H9 (cell line): ENCODE results near the gene TENM3. TPM values are rescaled to one million over a fixed set of nuclear protein-coding genes. Genes with fewer than 3 reads are reported as not detected.

Experiments
- DNase-seq: peaks from one replicate; pipeline ENCODE4 v3.0.0-alpha.2; 2017
- H2AFZ ChIP-seq: one replicate; pipeline ENCODE4 v1.6.1; 2013; ENCODE audit warnings: mild to moderate bottlenecking, low read length, control low read depth, moderate library complexity
- H2AK5ac ChIP-seq: 2 replicates; pipeline ENCODE4 v1.6.1; 2013; ENCODE audit warnings: low read length, control low read depth, mixed read lengths; ENCODE audit not compliant: insufficient read length
- H2BK120ac ChIP-seq: one replicate; pipeline ENCODE4 v1.6.1; 2013; ENCODE audit warnings: low read depth, mild to moderate bottlenecking, low read length, control low read depth, inconsistent platforms; ENCODE audit not compliant: poor library complexity, severe bottlenecking
- H2BK12ac ChIP-seq: 2 replicates; pipeline ENCODE4 v1.6.1; 2013; ENCODE audit warnings: low read length, control low read depth, mixed read lengths, low read depth; ENCODE audit not compliant: insufficient read length
- H2BK15ac ChIP-seq: 2 replicates; pipeline ENCODE4 v1.6.1; 2013; ENCODE audit warnings: low read depth, low read length, control low read depth
- H2BK20ac ChIP-seq: one replicate; pipeline ENCODE4 v1.6.1; 2013; ENCODE audit warnings: low read depth, mild to moderate bottlenecking, low read length, control low read depth, inconsistent platforms; ENCODE audit not compliant: poor library complexity, severe bottlenecking
- H2BK5ac ChIP-seq: 2 replicates; pipeline ENCODE4 v1.6.1; 2013; ENCODE audit warnings: low read length, control low read depth, mixed read lengths; ENCODE audit not compliant: insufficient read length
- H3K14ac ChIP-seq: 2 replicates; pipeline ENCODE4 v1.6.1; 2013; ENCODE audit warnings: low read length, control low read depth; ENCODE audit not compliant: insufficient read depth
- H3K18ac ChIP-seq: 2 replicates; pipeline ENCODE4 v1.6.1; 2013; ENCODE audit warnings: low read depth, mild to moderate bottlenecking, mixed read lengths, low read length, control low read depth; ENCODE audit not compliant: insufficient read length
- H3K23ac ChIP-seq: 2 replicates; pipeline ENCODE4 v1.6.1; 2013; ENCODE audit warnings: low read length, control low read depth, mixed read lengths, low read depth; ENCODE audit not compliant: insufficient read length
- H3K23me2 ChIP-seq: 2 replicates; pipeline ENCODE4 v1.6.1; 2013; ENCODE audit warnings: low read depth, mild to moderate bottlenecking, mixed read lengths, low read length, control low read depth; ENCODE audit not compliant: insufficient read length, poor library complexity, severe bottlenecking
- H3K27ac ChIP-seq: 2 replicates; pipeline ENCODE4 v1.5.1; 2013; ENCODE audit warnings: low read length, control low read depth, mixed read lengths, low read depth; ENCODE audit not compliant: insufficient read length
- H3K27me3 ChIP-seq: 2 replicates; pipeline ENCODE4 v1.6.1; 2013; ENCODE audit warnings: low read length, control low read depth, inconsistent platforms; ENCODE audit not compliant: insufficient read depth
- H3K4ac ChIP-seq: 2 replicates; pipeline ENCODE4 v1.6.1; 2013; ENCODE audit warnings: low read depth, mild to moderate bottlenecking, control low read depth, inconsistent platforms, low read length, moderate library complexity
- H3K4me1 ChIP-seq: 2 replicates; pipeline ENCODE4 v1.6.1; 2013; ENCODE audit warnings: low read length, control low read depth, inconsistent platforms; ENCODE audit not compliant: insufficient read depth
- H3K4me2 ChIP-seq: 2 replicates; pipeline ENCODE4 v1.6.1; 2013; ENCODE audit warnings: low read length, control low read depth, mixed read lengths; ENCODE audit not compliant: insufficient read length, insufficient read depth
- H3K56ac ChIP-seq: 2 replicates; pipeline ENCODE4 v1.6.1; 2013; ENCODE audit warnings: low read depth, mild to moderate bottlenecking, mixed read lengths, low read length, control low read depth; ENCODE audit not compliant: insufficient read length
- H3K79me1 ChIP-seq: 2 replicates; pipeline ENCODE4 v1.6.1; 2013; ENCODE audit warnings: low read depth, mild to moderate bottlenecking, moderate library complexity, low read length, control low read depth, inconsistent platforms; ENCODE audit not compliant: insufficient read depth, poor library complexity, severe bottlenecking
- H3K79me2 ChIP-seq: 2 replicates; pipeline ENCODE4 v1.6.1; 2013; ENCODE audit warnings: low read length, control low read depth, inconsistent platforms; ENCODE audit not compliant: insufficient read depth
- H3K9ac ChIP-seq: 2 replicates; pipeline ENCODE4 v1.6.1; 2013; ENCODE audit warnings: low read length, control low read depth, mixed read lengths; ENCODE audit not compliant: insufficient read length; ENCODE audit errors: extremely low read depth
- H3K9me3 ChIP-seq: one replicate; pipeline ENCODE4 v1.6.1; 2013; ENCODE audit warnings: low read depth, low read length, inconsistent platforms; ENCODE audit not compliant: control insufficient read depth
- H3T11ph ChIP-seq: one replicate; pipeline ENCODE4 v1.6.1; 2013; ENCODE audit warnings: mild to moderate bottlenecking, low read length, control low read depth, inconsistent platforms
- H4K20me1 ChIP-seq: one replicate; pipeline ENCODE4 v1.6.1; 2013; ENCODE audit not compliant: control insufficient read depth, insufficient read length, insufficient read depth
- H4K5ac ChIP-seq: 2 replicates; pipeline ENCODE4 v1.6.1; 2013; ENCODE audit warnings: low read depth, mild to moderate bottlenecking, mixed read lengths, low read length, control low read depth; ENCODE audit not compliant: insufficient read length
- H4K8ac ChIP-seq: replicated peaks from 2 replicates; pipeline ENCODE4 v1.6.1; 2013; ENCODE audit warnings: low read length, control low read depth, mixed read lengths, low read depth; ENCODE audit not compliant: insufficient read length
- H4K91ac ChIP-seq: 2 replicates; pipeline ENCODE4 v1.6.1; 2013; ENCODE audit warnings: low read depth, mild to moderate bottlenecking, moderate library complexity, mixed read lengths, low read length, control low read depth; ENCODE audit not compliant: insufficient read length
- H3K27ac Mint-ChIP-seq, 3 experiments: 2 replicates in 2 of 3; 3 replicates in 1 of 3; pipeline ENCODE4 v1.8.0; 2020 to 2021; ENCODE audit warnings: mixed read lengths in 3 of 3, mild to moderate bottlenecking in 1 of 3, moderate library complexity in 1 of 3
- H3K27me3 Mint-ChIP-seq: 2 replicates; pipeline ENCODE4 v1.8.0; 2021; ENCODE audit warnings: low read depth, mild to moderate bottlenecking, moderate library complexity, mixed read lengths
- H3K36me3 Mint-ChIP-seq, 3 experiments: 2 replicates in 2 of 3; 3 replicates in 1 of 3; pipeline ENCODE4 v1.8.0; 2020 to 2021; ENCODE audit warnings: low read depth in 3 of 3, mixed read lengths in 3 of 3; ENCODE audit not compliant: insufficient read depth in 1 of 3
- H3K4me1 Mint-ChIP-seq, 2 experiments: 2 replicates each; pipeline ENCODE4 v1.8.0; 2020; ENCODE audit warnings: mixed read lengths in 2 of 2
- H3K4me3 Mint-ChIP-seq, 2 experiments: 2 replicates in 1 of 2; 3 replicates in 1 of 2; pipeline ENCODE4 v1.8.0; 2020 to 2021; ENCODE audit warnings: mild to moderate bottlenecking in 2 of 2, mixed read lengths in 2 of 2, moderate library complexity in 1 of 2
- H3K9me3 Mint-ChIP-seq, 2 experiments: 2 replicates in 1 of 2; 3 replicates in 1 of 2; pipeline ENCODE4 v1.8.0; 2020; ENCODE audit warnings: mild to moderate bottlenecking in 2 of 2, mixed read lengths in 2 of 2, moderate library complexity in 1 of 2
- WGBS: extraction: QIAGEN DNeasy Blood & Tissue Kit; methylation state at CpG from one replicate; pipeline ENCODE4 v1.1.7; 2013; ENCODE audit warnings: missing lambda C conversion rate, low lambda C conversion rate, mixed read lengths; ENCODE audit not compliant: insufficient read length; ENCODE audit errors: extremely low coverage; 5-methylcytosine and 5-hydroxymethylcytosine counted together
- total RNA-seq: library from RNA; stranded (reverse); gene quantifications from 2 replicates; pipeline ENCODE4 v1.2.1, GENCODE V29; 2021
- TF ChIP-seq, protein P1 (sequence below): fragments of 200-600 bp; sonication (generic); conservative IDR thresholded peaks from 3 replicates; pipeline ENCODE4 v1.8.0; 2021; ENCODE audit warnings: antibody characterized with exemption, mild to moderate bottlenecking

The TENM3 gene
- total RNA-seq, 1 experiment from 2014 or later, result 49.6 TPM

DNA sequence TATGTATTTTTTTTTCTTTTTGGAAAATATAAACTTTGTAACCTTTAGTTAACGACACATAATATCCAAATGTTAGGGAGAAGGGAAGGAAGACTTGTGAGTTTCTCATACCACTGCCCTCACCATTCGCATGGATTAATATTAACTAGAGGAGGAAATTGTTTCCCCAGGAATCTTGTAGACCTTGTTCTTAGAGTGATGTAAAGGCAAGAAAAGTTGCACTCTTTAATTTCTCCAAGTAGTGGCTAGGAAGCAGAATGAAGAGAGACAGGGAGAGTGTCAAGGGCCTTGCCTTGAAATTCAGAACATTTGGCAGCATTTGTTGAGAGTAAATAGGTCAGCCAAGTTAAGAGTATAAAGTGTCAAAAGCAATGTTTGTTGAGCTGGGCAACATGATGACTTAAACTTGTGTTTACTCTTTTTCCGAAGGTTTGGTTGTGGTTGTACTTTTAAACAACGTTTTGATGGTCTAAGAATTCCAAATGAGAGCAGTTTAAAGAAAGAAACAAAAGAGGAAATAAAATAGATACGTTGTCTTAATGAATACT, 105.7 kb downstream of the TENM3 start:
- Histone ChIP-seq H3K9me3 (no peaks in the 10 kb centered on the region), H3K79me1 (no peaks in the 10 kb centered on the region), H3K79me2 (no peaks in the 10 kb centered on the region), H3K4ac (no peak overlapping the region), H3K27ac (no peak overlapping the region), H3K4me2 (no peak overlapping the region), H2BK15ac (no peak overlapping the region), H2BK12ac (no peak overlapping the region), H3K23ac (no peak overlapping the region), H3K56ac (no peak overlapping the region), H4K20me1 (no peaks in the 10 kb centered on the region), H2AFZ (no peak overlapping the region), H2BK20ac (no peak overlapping the region), H3T11ph (no peak overlapping the region), H2AK5ac (no peak overlapping the region), H3K4me1 (peaks cover 4% of the 10 kb centered on the region; the same call in 1 of the 2 replicates), H2BK120ac (no peak overlapping the region), H2BK5ac (no peak overlapping the region), H4K5ac (no peak overlapping the region), H3K18ac (no peak overlapping the region), H4K91ac (no peak overlapping the region), H4K8ac (no peak overlapping the region), H3K23me2 (no peaks in the 10 kb centered on the region), H3K9ac (no peak overlapping the region), H3K14ac (no peak overlapping the region), H3K27me3 (no peaks in the 10 kb centered on the region)
- WGBS, result no CpG with 5 or more reads among the region's 5 CpGs
- peaks cover 18 to 30% of the 10 kb centered on the region in 2 experiments for H3K4me1 Mint-ChIP-seq
- H3K27me3 Mint-ChIP-seq, result no peaks in the 10 kb centered on the region
- H3K36me3 Mint-ChIP-seq, result no peaks in the 10 kb centered on the region; a peak in 1 of 7 replicates
- no peaks in the 10 kb centered on the region for H3K9me3 Mint-ChIP-seq
- H3K27ac Mint-ChIP-seq, result no peak overlapping the region
- DNase-seq, result no peak
- TF ChIP-seq, protein P1, sequence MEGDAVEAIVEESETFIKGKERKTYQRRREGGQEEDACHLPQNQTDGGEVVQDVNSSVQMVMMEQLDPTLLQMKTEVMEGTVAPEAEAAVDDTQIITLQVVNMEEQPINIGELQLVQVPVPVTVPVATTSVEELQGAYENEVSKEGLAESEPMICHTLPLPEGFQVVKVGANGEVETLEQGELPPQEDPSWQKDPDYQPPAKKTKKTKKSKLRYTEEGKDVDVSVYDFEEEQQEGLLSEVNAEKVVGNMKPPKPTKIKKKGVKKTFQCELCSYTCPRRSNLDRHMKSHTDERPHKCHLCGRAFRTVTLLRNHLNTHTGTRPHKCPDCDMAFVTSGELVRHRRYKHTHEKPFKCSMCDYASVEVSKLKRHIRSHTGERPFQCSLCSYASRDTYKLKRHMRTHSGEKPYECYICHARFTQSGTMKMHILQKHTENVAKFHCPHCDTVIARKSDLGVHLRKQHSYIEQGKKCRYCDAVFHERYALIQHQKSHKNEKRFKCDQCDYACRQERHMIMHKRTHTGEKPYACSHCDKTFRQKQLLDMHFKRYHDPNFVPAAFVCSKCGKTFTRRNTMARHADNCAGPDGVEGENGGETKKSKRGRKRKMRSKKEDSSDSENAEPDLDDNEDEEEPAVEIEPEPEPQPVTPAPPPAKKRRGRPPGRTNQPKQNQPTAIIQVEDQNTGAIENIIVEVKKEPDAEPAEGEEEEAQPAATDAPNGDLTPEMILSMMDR, result no peak
- no peak overlapping the region for H3K4me3 Mint-ChIP-seq
